Measurements from ENCODE around the gene GATC. TPM values are rescaled to one million over a fixed set of nuclear protein-coding genes. Genes with fewer than 3 reads are reported as not detected.

The GATC gene
- total RNA-seq, 3 donors from 2014 or later (not counting 1 experiment from before 2014, with no cell fraction given) = 16.5 to 22.8 (median 20.5) TPM

- ATAC-seq (no peak), DNase-seq (no peak)
- 100% methylated on average over 3 of the region's 4 CpGs for whole genome bisulfite sequencing (ENCODE audit: insufficient coverage)
- peaks cover 6 to 7% of the 10 kb centered on the region in 2 donors for H3K4me1 Mint-ChIP-seq
- Histone ChIP-seq H3K27me3 (ENCODE audit: control insufficient read depth, insufficient read depth, low read length) (no peaks in the 10 kb centered on the region), H3K27ac (ENCODE audit: low read length) (no peak overlapping the region), H3K4me1 (ENCODE audit: control insufficient read depth, insufficient read depth, low read length) (no peaks in the 10 kb centered on the region), H3K4me3 (ENCODE audit: low read length) (no peak overlapping the region), H3K36me3 (ENCODE audit: control insufficient read depth, insufficient read depth, low read length) (peaks cover 25% of the 10 kb centered on the region), H3K9me3 (ENCODE audit: control insufficient read depth, insufficient read depth, low read length) (no peaks in the 10 kb centered on the region)
- no peak overlapping the region for H3K4me3 Mint-ChIP-seq
- no peaks in the 10 kb centered on the region for H3K36me3 Mint-ChIP-seq
- no peaks in the 10 kb centered on the region for H3K9me3 Mint-ChIP-seq
- intact Hi-C loops (cut with micrococcal nuclease) = no loop called here
- H3K27ac Mint-ChIP-seq = no peak overlapping the region
- H3K27me3 Mint-ChIP-seq (ENCODE audit: low read depth in 2 of 2) = no peaks in the 10 kb centered on the region
- TF ChIP-seq, protein P1, sequence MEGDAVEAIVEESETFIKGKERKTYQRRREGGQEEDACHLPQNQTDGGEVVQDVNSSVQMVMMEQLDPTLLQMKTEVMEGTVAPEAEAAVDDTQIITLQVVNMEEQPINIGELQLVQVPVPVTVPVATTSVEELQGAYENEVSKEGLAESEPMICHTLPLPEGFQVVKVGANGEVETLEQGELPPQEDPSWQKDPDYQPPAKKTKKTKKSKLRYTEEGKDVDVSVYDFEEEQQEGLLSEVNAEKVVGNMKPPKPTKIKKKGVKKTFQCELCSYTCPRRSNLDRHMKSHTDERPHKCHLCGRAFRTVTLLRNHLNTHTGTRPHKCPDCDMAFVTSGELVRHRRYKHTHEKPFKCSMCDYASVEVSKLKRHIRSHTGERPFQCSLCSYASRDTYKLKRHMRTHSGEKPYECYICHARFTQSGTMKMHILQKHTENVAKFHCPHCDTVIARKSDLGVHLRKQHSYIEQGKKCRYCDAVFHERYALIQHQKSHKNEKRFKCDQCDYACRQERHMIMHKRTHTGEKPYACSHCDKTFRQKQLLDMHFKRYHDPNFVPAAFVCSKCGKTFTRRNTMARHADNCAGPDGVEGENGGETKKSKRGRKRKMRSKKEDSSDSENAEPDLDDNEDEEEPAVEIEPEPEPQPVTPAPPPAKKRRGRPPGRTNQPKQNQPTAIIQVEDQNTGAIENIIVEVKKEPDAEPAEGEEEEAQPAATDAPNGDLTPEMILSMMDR (IDR thresholded peaks at IDR 0.05) = no peak
These were observed 58.3 kb downstream of the GATC start for GRCh38 chr12:120504587-120504986.

DNA sequence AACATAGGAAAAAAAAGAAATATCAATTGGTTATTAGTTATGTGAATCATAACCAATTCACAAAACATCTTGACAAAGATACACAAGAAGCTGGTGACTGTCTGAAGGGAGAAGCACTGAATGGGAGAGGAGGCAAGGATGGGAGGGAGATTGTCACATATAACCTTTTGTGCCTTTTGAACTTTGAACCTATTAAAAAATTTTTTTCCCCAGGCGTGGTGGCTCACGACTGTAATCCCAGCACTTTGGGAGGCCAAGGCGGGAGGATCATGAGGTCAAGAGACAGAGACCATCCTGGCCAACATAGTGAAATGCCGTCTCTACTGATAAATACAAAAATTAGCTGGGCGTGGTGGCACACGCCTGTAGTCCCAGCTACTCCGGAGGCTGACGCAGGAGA lies 62.3 kb downstream of the GATC start:
- WGBS (ENCODE audit: insufficient coverage) = 94% methylated on average over 8 of the region's 8 CpGs
- DNase-seq (no peak), ATAC-seq (no peak)
- H3K4me1 ChIP-seq (ENCODE audit: control insufficient read depth, insufficient read depth, low read length) = no peaks in the 10 kb centered on the region
- no peak overlapping the region for H3K4me3 Mint-ChIP-seq
- no peaks in the 10 kb centered on the region for H3K27me3 ChIP-seq (ENCODE audit: control insufficient read depth, insufficient read depth, low read length)
- no peaks in the 10 kb centered on the region for H3K36me3 Mint-ChIP-seq
- H3K4me1 Mint-ChIP-seq = no peaks in the 10 kb centered on the region
- intact Hi-C loops (cut with micrococcal nuclease) = no loop called here
- H3K27me3 Mint-ChIP-seq (ENCODE audit: low read depth in 2 of 2) = no peaks in the 10 kb centered on the region
- TF ChIP-seq, protein P1 (IDR thresholded peaks at IDR 0.05) = no peak
- no peak overlapping the region for H3K27ac Mint-ChIP-seq
- H3K9me3 Mint-ChIP-seq = no peaks in the 10 kb centered on the region
- H3K27ac ChIP-seq (ENCODE audit: low read length) = no peak overlapping the region
- H3K4me3 ChIP-seq (ENCODE audit: low read length) = no peak overlapping the region
- no peaks in the 10 kb centered on the region for H3K9me3 ChIP-seq (ENCODE audit: control insufficient read depth, insufficient read depth, low read length)
- peaks cover 21% of the 10 kb centered on the region for H3K36me3 ChIP-seq (ENCODE audit: control insufficient read depth, insufficient read depth, low read length)

Other genes with a start within 250 kb of the GATC start
- gene RPLP0, start 245.3 kb upstream of the GATC start, total RNA-seq = 100 to 1,000 TPM; 587 to 791 (median 689) TPM
- 100 to 1,000 TPM; 436 to 504 (median 478) TPM for gene PXN, start 180.7 kb upstream of the GATC start, total RNA-seq
- gene RNU4-2, start 154.5 kb upstream of the GATC start, total RNA-seq = over 10,000 TPM; 12,095 to 13,816 (median 12,822) TPM
- gene RNU4-1, start 153.2 kb upstream of the GATC start, total RNA-seq = 1,000 to 10,000 TPM in 2 of 3 donors, 100 to 1,000 TPM in 1; 768 to 1,610 (median 1,101) TPM
- gene SIRT4, start 144.1 kb upstream of the GATC start, total RNA-seq = 1 to 10 TPM; 2.0 to 2.1 (median 2.1) TPM
- under 1 TPM in 1 of 3 donors, not detected in 2; 0.52 TPM for gene PLA2G1B, start 118.7 kb upstream of the GATC start, total RNA-seq
- not detected for gene MSI1, start 77.3 kb upstream of the GATC start, total RNA-seq
- 100 to 1,000 TPM; 152 to 189 (median 163) TPM for gene COX6A1, start 8.3 kb upstream of the GATC start, total RNA-seq
- gene TRIAP1, start 60 bp upstream of the GATC start, total RNA-seq = 10 to 100 TPM; 21.3 to 25.8 (median 24.2) TPM
- 100 to 1,000 TPM; 175 to 191 (median 179) TPM for gene SRSF9, start 23.3 kb downstream of the GATC start, total RNA-seq
- gene DYNLL1, start 49.7 kb downstream of the GATC start, total RNA-seq = 100 to 1,000 TPM in 1 of 3 donors, 10 to 100 TPM in 2; 69.7 to 110 (median 77.2) TPM
- 10 to 100 TPM; 11.4 to 17.1 (median 14.6) TPM for gene COQ5, start 82.7 kb downstream of the GATC start, total RNA-seq
- 100 to 1,000 TPM; 371 to 488 (median 389) TPM for gene RNF10, start 87.9 kb downstream of the GATC start, total RNA-seq
- gene POP5, start 135.0 kb downstream of the GATC start, total RNA-seq = 10 to 100 TPM; 38.7 to 54.3 (median 42.9) TPM
- not detected for gene CABP1, start 194.2 kb downstream of the GATC start, total RNA-seq
- gene MLEC, start 240.7 kb downstream of the GATC start, total RNA-seq = 10 to 100 TPM; 47.4 to 52.8 (median 49.6) TPM